Sciatic nerve (tissue), 2 donors: Measurements from ENCODE around the gene RALGAPB. TPM values are rescaled to one million over a fixed set of nuclear protein-coding genes. Genes with fewer than 3 reads are reported as not detected.
"Not testable (repeated sequence)": the region's sequence is repeated elsewhere in the genome, so short reads cannot be mapped to it uniquely, and the experiment has no call there.

Source experiments
- ATAC-seq: fragments of 200-7000 bp; cut with Tn5 transposase; one replicate; pipeline ENCODE4 v1.9.1; 2020; ENCODE audit warnings: mild to moderate bottlenecking, moderate library complexity
- DNase-seq: peaks from one replicate; pipeline ENCODE4 v3.0.0-alpha.2; 2020; ENCODE audit warnings: low spot score
- intact Hi-C: fragments of 100-400 bp; cut with DNase I; formaldehyde crosslinking; loops from one replicate; pipeline ENCODE4 v1.14.2; 2022
- total RNA-seq: library from RNA; stranded (reverse); fragmentation: NEBNext Ultra II Directional; extraction: Animal tissue kit (Norgen Biotek cat#: 25700); gene quantifications from one replicate; pipeline ENCODE4 v1.2.1, GENCODE V29; 2021
- donor health status: DM: no; HTN: no; CAD: no.
- donor health status: DM: no; HTN: no; CAD: no.

The RALGAPB gene
- total RNA-seq, 1 donor from 2014 or later: 40.9 TPM

GRCh38 chr20:38594281-38594680, 121.6 kb downstream of the RALGAPB start:
- ATAC-seq, DNase-seq, intact Hi-C loops: not testable (repeated sequence)

- ATAC-seq, intact Hi-C loops, DNase-seq: not testable (repeated sequence)
Observed at GRCh38 chr20:38595886-38596285, 123.2 kb downstream of the RALGAPB start.

- intact Hi-C loops: no loop called here
- ATAC-seq (no peak), DNase-seq (no peak)
Observed at GRCh38 chr20:38599410-38599882, 126.8 kb downstream of the RALGAPB start.

GRCh38 chr20:38600057-38600456, 127.4 kb downstream of the RALGAPB start:
- intact Hi-C loops: no loop called here
- ATAC-seq: no peak
- no peak for DNase-seq

- ATAC-seq (no peak), DNase-seq (no peak)
Observed at GRCh38 chr20:38601216-38602184, 128.9 kb downstream of the RALGAPB start, which contains the start of gene ARHGAP40. TSS of gene ARHGAP40 (plus strand) at chr20:38601809.

GRCh38 chr20:38602185-38602581, 129.5 kb downstream of the RALGAPB start:
- ATAC-seq (no peak), DNase-seq (no peak)
- intact Hi-C loops: no loop called here

More at GRCh38 chr20:38601216-38602184, 128.9 kb downstream of the RALGAPB start, which contains the start of gene ARHGAP40:
- intact Hi-C loops: no loop called here

- no peak for DNase-seq
- intact Hi-C loops: no loop called here
- no peak for ATAC-seq
Observed at GRCh38 chr20:38603286-38603685, 130.6 kb downstream of the RALGAPB start.

GRCh38 chr20:38604873-38605303, 132.2 kb downstream of the RALGAPB start:
- DNase-seq (no peak), ATAC-seq (no peak)
- intact Hi-C loops: no loop called here

- DNase-seq: no peak
- ATAC-seq: no peak
- intact Hi-C loops: no loop called here
Observed at GRCh38 chr20:38607351-38607750, 134.7 kb downstream of the RALGAPB start.

- DNase-seq: no peak
- no peak for ATAC-seq
- intact Hi-C loops: no loop called here
Observed at GRCh38 chr20:38608188-38608587, 135.5 kb downstream of the RALGAPB start.

- ATAC-seq (no peak), DNase-seq (no peak)
- intact Hi-C loops: no loop called here
Observed at GRCh38 chr20:38609815-38610214, 137.2 kb downstream of the RALGAPB start.

GRCh38 chr20:38610521-38610920, 137.9 kb downstream of the RALGAPB start:
- ATAC-seq (no peak), DNase-seq (no peak)
- intact Hi-C loops: no loop called here

GRCh38 chr20:38612751-38613515, 140.3 kb downstream of the RALGAPB start:
- intact Hi-C loops: no loop called here
- DNase-seq: no peak
- no peak for ATAC-seq

- no peak for ATAC-seq
- intact Hi-C loops: no loop called here
- DNase-seq: no peak
Observed at GRCh38 chr20:38615283-38615682, 142.6 kb downstream of the RALGAPB start.

- DNase-seq (no peak), ATAC-seq (no peak)
Observed at GRCh38 chr20:38616457-38616856, 143.8 kb downstream of the RALGAPB start.

GRCh38 chr20:38617011-38617829, 144.6 kb downstream of the RALGAPB start:
- ATAC-seq (no peak), DNase-seq (no peak)
- intact Hi-C loops: no loop called here

More at GRCh38 chr20:38616457-38616856, 143.8 kb downstream of the RALGAPB start:
- intact Hi-C loops: no loop called here

GRCh38 chr20:38617830-38618196, 145.2 kb downstream of the RALGAPB start:
- no peak for DNase-seq
- ATAC-seq: no peak
- intact Hi-C loops: no loop called here

GRCh38 chr20:38620441-38620840, 147.8 kb downstream of the RALGAPB start:
- intact Hi-C loops: no loop called here
- ATAC-seq (no peak), DNase-seq (no peak)

- intact Hi-C loops: no loop called here
- DNase-seq (no peak), ATAC-seq (no peak)
Observed at GRCh38 chr20:38623061-38623460, 150.4 kb downstream of the RALGAPB start.
